ENCODE data around the gene HPCAL1. TPM values are rescaled to one million over a fixed set of nuclear protein-coding genes. Genes with fewer than 3 reads are reported as not detected.

HPCAL1 gene
- total and polyA plus RNA-seq, 2 donors (not counting 3 experiments of a cell fraction or from before 2014, with no cell fraction given), result 56.5 to 77.4 TPM

DNA sequence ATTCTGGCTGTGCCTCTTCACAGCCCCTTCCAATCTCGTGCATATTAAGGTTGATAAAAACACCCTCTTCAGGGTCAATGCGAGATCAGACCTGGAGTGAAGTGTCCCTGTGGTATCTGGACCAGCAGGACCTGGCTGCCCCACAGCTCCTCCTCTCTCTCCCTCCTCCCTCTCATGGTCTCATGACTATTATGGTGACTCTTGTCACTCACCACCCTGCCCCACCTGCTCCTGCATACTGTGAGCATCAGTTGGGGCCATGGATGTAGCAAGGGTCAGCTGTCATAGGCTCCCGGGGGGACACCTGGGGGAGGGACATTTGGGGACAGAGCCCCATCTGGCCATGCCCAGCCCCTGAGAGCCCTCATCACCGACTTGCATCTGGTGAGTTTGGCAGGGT, 95.2 kb downstream of the HPCAL1 start:
- no peak overlapping the region for H3K9ac ChIP-seq (replicated peaks; ENCODE audit: extremely low read depth, insufficient read depth, low read length)
- peaks cover 10% of the 10 kb centered on the region for H3K79me2 ChIP-seq (ENCODE audit: control insufficient read depth, insufficient read depth, low read length)
- no peak overlapping the region for H3K4me2 ChIP-seq (ENCODE audit: insufficient read depth, low read length)
- dilution Hi-C loops (cut with MboI; ENCODE audit: extremely low pct_ligation_motif_present, low sequenced_read_pairs) (no loop called here), intact Hi-C loops (cut with micrococcal nuclease) (loop anchor here (5.0 kb wide), 1 partner anchor 881 kb away; no protein-coding TSS in a partner anchor)
- POLR2A ChIA-PET, result no interaction called here
- no peak for TF ChIP-seq FOS (IDR thresholded peaks at IDR 0.05; ENCODE audit: borderline replicate concordance, insufficient read depth, low read length)
- no peak for TF ChIP-seq POLR2AphosphoS5 (IDR thresholded peaks at IDR 0.05; ENCODE audit: insufficient read depth, low read depth, low read length)
- TF ChIP-seq MYC (IDR thresholded peaks at IDR 0.05; ENCODE audit: low read depth, low read length), result no peak
- TF ChIP-seq GATA2 (IDR thresholded peaks at IDR 0.05; ENCODE audit: insufficient read depth, insufficient read length, low read depth, low read length), result no peak
- TF ChIP-seq JUN (IDR thresholded peaks at IDR 0.05; ENCODE audit: borderline replicate concordance, insufficient read depth, insufficient read length, low read depth), result no peak
- TF ChIP-seq, protein P1, sequence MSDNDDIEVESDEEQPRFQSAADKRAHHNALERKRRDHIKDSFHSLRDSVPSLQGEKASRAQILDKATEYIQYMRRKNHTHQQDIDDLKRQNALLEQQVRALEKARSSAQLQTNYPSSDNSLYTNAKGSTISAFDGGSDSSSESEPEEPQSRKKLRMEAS (IDR thresholded peaks at IDR 0.05; ENCODE audit: insufficient read depth, insufficient read length), result no peak
- TF ChIP-seq EZH2 (IDR thresholded peaks at IDR 0.05; ENCODE audit: borderline replicate concordance, low read depth, low read length, severe bottlenecking), result no peak
- no peak for TF ChIP-seq POLR2A (IDR thresholded peaks at IDR 0.05; ENCODE audit: low read depth, low read length)
- TF ChIP-seq, protein P2, sequence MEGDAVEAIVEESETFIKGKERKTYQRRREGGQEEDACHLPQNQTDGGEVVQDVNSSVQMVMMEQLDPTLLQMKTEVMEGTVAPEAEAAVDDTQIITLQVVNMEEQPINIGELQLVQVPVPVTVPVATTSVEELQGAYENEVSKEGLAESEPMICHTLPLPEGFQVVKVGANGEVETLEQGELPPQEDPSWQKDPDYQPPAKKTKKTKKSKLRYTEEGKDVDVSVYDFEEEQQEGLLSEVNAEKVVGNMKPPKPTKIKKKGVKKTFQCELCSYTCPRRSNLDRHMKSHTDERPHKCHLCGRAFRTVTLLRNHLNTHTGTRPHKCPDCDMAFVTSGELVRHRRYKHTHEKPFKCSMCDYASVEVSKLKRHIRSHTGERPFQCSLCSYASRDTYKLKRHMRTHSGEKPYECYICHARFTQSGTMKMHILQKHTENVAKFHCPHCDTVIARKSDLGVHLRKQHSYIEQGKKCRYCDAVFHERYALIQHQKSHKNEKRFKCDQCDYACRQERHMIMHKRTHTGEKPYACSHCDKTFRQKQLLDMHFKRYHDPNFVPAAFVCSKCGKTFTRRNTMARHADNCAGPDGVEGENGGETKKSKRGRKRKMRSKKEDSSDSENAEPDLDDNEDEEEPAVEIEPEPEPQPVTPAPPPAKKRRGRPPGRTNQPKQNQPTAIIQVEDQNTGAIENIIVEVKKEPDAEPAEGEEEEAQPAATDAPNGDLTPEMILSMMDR (IDR thresholded peaks at IDR 0.05; ENCODE audit: extremely low read depth in 1 of 2, insufficient read depth in 1 of 2, low read depth in 1 of 2, low read length in 2 of 2), result no peak
- peaks cover 40% of the 10 kb centered on the region for H3K4me1 ChIP-seq (ENCODE audit: control insufficient read depth, extremely low read depth, insufficient read depth, low read length)
- H3K4me3 ChIP-seq (replicated peaks in 1 of 3; ENCODE audit: insufficient read depth in 1 of 3, low read depth in 1 of 3, low read length in 3 of 3), result no peak overlapping the region
- H3K27me3 ChIP-seq (ENCODE audit: control insufficient read depth in 2 of 2, insufficient read depth in 2 of 2, low read length in 2 of 2), result no peaks in the 10 kb centered on the region
- H2AFZ ChIP-seq (ENCODE audit: low read depth, low read length), result no peak overlapping the region
- no peaks in the 10 kb centered on the region for H4K20me1 ChIP-seq (replicated peaks; ENCODE audit: control insufficient read depth, extremely low read depth, insufficient read depth, low read length)
- CTCF ChIA-PET, result interaction anchor here (1.4 to 2.5 kb wide), 4 partner anchors 9 to 274 kb away, joined by 3 to 13 read pairs (median 4); no protein-coding TSS in a partner anchor
- peaks cover 0 to 3% of the 10 kb centered on the region in 2 experiments for H3K36me3 ChIP-seq (ENCODE audit: control insufficient read depth in 2 of 2, extremely low read depth in 1 of 2, insufficient read depth in 2 of 2, low read length in 2 of 2)
- no peaks in the 10 kb centered on the region for H3K9me1 ChIP-seq (replicated peaks; ENCODE audit: control insufficient read depth, extremely low read depth, insufficient read depth, low read length)
- no TSS peak for BruUV-seq (replicated peaks)
- DNase-seq (ENCODE audit: low read depth, low spot score) (no peak), FAIRE-seq (no peak)
- H3K9me3 ChIP-seq (replicated peaks; ENCODE audit: control insufficient read depth, insufficient read depth, low read length), result no peaks in the 10 kb centered on the region
- no peak overlapping the region for H3K27ac ChIP-seq (ENCODE audit: insufficient read depth, low read depth, low read length)

All from endothelial cell of umbilical vein (primary cell).